Measurements from ENCODE around the gene TLE3. TPM values are rescaled to one million over a fixed set of nuclear protein-coding genes. Genes with fewer than 3 reads are reported as not detected.

Gene TLE3
- total RNA-seq, 2 donors from 2014 or later: 16.6 to 33.9 TPM

DNA sequence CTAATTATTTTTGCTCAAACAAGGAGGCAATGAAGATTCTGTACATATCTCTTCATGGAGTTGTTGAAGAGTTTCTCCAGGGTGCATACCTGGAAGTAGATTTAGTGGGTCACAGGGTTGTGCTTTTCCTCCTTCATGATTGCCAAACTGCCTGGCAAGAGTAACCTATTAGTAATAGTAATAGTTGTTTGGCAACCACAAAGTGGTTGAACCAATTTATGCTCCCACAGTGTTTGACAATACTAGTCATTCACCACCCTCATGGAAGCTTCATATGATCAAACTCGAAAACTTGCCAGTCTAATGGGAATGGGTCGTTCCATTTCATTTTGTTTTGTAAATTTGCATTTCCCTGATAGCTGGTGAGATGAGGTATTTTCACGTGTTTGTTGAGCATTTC is 57.8 kb downstream of the TLE3 start:
- no peak for DNase-seq
- H3K9me3 ChIP-seq: no peaks in the 10 kb centered on the region
- H3K27ac ChIP-seq: no peak overlapping the region
- ATAC-seq: no peak
- H3K27me3 ChIP-seq: no peaks in the 10 kb centered on the region
- 65 to 69% methylated on average over 3 of the region's 3 CpGs for WGBS, 2 donors
- no peaks in the 10 kb centered on the region for H3K36me3 ChIP-seq (replicated peaks in 1 of 2; ENCODE audit: insufficient read depth in 1 of 2, low read depth in 2 of 2)
- intact Hi-C loops (cut with DNase I): no loop called here
- H3K4me3 ChIP-seq: no peak overlapping the region
- no peaks in the 10 kb centered on the region for H3K4me1 ChIP-seq
- TF ChIP-seq POLR2A (IDR thresholded peaks at IDR 0.05) (no peak), CTCF (IDR thresholded peaks at IDR 0.05) (no peak)

- Histone ChIP-seq H3K27ac (no peak overlapping the region), H3K4me3 (no peak overlapping the region), H3K27me3 (peaks cover 0 to 4% of the 10 kb centered on the region in 2 donors), H3K4me1 (no peaks in the 10 kb centered on the region), H3K36me3 (replicated peaks in 1 of 2; ENCODE audit: insufficient read depth in 1 of 2, low read depth in 2 of 2) (no peaks in the 10 kb centered on the region), H3K9me3 (no peaks in the 10 kb centered on the region)
- ATAC-seq (no peak), DNase-seq (no peak)
- TF ChIP-seq CTCF (IDR thresholded peaks at IDR 0.05) (no peak), POLR2A (IDR thresholded peaks at IDR 0.05) (no peak)
- intact Hi-C loops (cut with DNase I): no loop called here
- WGBS, 2 donors: 56 to 58% methylated on average over 4 of the region's 4 CpGs
Observed at GRCh38 chr15:70038730-70039392, 58.9 kb downstream of the TLE3 start.

- Histone ChIP-seq H3K27me3 (peaks cover 0 to 14% of the 10 kb centered on the region in 2 donors), H3K4me3 (no peak overlapping the region), H3K4me1 (no peaks in the 10 kb centered on the region), H3K36me3 (replicated peaks in 1 of 2; ENCODE audit: insufficient read depth in 1 of 2, low read depth in 2 of 2) (no peaks in the 10 kb centered on the region), H3K27ac (no peak overlapping the region), H3K9me3 (no peaks in the 10 kb centered on the region)
- intact Hi-C loops (cut with DNase I): no loop called here
- 89 to 93% methylated on average over 2 of the region's 2 CpGs for whole genome bisulfite sequencing, 2 donors
- DNase-seq: no peak
- no peak for ATAC-seq
- TF ChIP-seq CTCF (IDR thresholded peaks at IDR 0.05) (no peak), POLR2A (IDR thresholded peaks at IDR 0.05) (no peak)
Observed at GRCh38 chr15:70037292-70037640, 60.5 kb downstream of the TLE3 start.

GRCh38 chr15:70036585-70037291 is 61.0 kb downstream of the TLE3 start:
- DNase-seq: no peak
- H3K27me3 ChIP-seq: peaks cover 0 to 14% of the 10 kb centered on the region in 2 donors
- no peak for ATAC-seq
- 80 to 81% methylated on average over 5 of the region's 5 CpGs for WGBS, 2 donors
- H3K4me3 ChIP-seq: no peak overlapping the region
- H3K36me3 ChIP-seq (replicated peaks in 1 of 2; ENCODE audit: insufficient read depth in 1 of 2, low read depth in 2 of 2): no peaks in the 10 kb centered on the region
- intact Hi-C loops (cut with DNase I): no loop called here
- H3K27ac ChIP-seq: no peak overlapping the region
- TF ChIP-seq CTCF (IDR thresholded peaks at IDR 0.05) (no peak), POLR2A (IDR thresholded peaks at IDR 0.05) (no peak)
- no peaks in the 10 kb centered on the region for H3K4me1 ChIP-seq
- H3K9me3 ChIP-seq: no peaks in the 10 kb centered on the region

DNA sequence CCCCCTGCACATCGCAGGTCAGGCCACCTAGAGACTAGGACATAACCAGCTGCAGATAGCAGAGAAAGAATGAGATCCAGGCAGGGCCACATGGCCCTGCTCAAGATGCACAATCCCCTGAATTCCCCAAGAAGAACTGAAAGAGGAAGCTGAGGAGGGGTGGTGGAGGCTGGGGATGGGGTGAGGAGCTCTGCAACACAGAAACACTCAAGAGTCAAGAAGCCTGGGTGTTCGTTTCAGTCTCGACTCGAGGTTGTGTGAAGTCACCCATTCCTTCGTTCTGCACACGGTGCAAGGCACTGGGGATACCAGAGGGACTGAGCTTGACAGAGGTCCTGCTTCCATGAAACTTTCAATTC is 62.0 kb downstream of the TLE3 start:
- ATAC-seq (no peak), DNase-seq (no peak)
- no peaks in the 10 kb centered on the region for H3K9me3 ChIP-seq
- TF ChIP-seq CTCF (IDR thresholded peaks at IDR 0.05) (no peak), POLR2A (IDR thresholded peaks at IDR 0.05) (no peak)
- H3K27ac ChIP-seq: no peak overlapping the region
- WGBS, 2 donors: 68 to 90% methylated on average over 6 of the region's 6 CpGs
- peaks cover 0 to 14% of the 10 kb centered on the region in 2 donors for H3K27me3 ChIP-seq
- H3K4me3 ChIP-seq: no peak overlapping the region
- intact Hi-C loops (cut with DNase I): no loop called here
- no peaks in the 10 kb centered on the region for H3K36me3 ChIP-seq (replicated peaks in 1 of 2; ENCODE audit: insufficient read depth in 1 of 2, low read depth in 2 of 2)
- no peaks in the 10 kb centered on the region for H3K4me1 ChIP-seq

Data from body of pancreas (tissue), 4 donors.